Measurements from ENCODE around the gene ERCC6.

The ERCC6 gene

DNA sequence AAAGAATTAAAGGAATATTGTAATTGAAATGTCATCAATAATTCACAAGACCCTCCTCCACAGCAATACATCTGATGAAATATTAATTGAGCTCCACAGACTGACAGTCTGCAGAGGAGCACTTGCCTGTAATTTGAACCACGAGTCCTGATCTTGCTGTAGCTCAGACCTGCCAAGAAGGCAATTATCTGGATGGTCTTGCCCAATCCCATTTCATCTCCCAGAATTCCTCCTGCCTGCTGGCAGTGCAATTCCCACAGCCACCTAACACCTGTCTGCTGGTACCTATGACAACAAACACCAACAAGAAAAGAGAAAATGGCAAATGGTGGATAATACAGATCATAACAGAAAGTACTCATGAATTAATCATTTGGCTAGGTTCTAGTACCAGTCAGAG lies 38.5 kb downstream of the ERCC6 start:
- TF ChIP-seq, protein P1, sequence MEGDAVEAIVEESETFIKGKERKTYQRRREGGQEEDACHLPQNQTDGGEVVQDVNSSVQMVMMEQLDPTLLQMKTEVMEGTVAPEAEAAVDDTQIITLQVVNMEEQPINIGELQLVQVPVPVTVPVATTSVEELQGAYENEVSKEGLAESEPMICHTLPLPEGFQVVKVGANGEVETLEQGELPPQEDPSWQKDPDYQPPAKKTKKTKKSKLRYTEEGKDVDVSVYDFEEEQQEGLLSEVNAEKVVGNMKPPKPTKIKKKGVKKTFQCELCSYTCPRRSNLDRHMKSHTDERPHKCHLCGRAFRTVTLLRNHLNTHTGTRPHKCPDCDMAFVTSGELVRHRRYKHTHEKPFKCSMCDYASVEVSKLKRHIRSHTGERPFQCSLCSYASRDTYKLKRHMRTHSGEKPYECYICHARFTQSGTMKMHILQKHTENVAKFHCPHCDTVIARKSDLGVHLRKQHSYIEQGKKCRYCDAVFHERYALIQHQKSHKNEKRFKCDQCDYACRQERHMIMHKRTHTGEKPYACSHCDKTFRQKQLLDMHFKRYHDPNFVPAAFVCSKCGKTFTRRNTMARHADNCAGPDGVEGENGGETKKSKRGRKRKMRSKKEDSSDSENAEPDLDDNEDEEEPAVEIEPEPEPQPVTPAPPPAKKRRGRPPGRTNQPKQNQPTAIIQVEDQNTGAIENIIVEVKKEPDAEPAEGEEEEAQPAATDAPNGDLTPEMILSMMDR (IDR thresholded peaks at IDR 0.05; ENCODE audit: low read depth, low read length, poor library complexity, severe bottlenecking) = no peak
- TF ChIP-seq EZH2phosphoT487 (IDR thresholded peaks at IDR 0.05; ENCODE audit: borderline replicate concordance, low read length) = no peak
- Histone ChIP-seq H3K36me3 (ENCODE audit: control insufficient read depth, low read length) (peaks cover 6% of the 10 kb centered on the region), H3K9me2 (replicated peaks; ENCODE audit: control insufficient read depth, low read length) (no peaks in the 10 kb centered on the region), H3K4me1 (ENCODE audit: control insufficient read depth, low read length) (no peaks in the 10 kb centered on the region), H3K27me3 (ENCODE audit: control insufficient read depth, low read length) (no peaks in the 10 kb centered on the region), H4K20me1 (ENCODE audit: control insufficient read depth, insufficient read depth, low read depth, low read length) (no peaks in the 10 kb centered on the region), H3K9me3 (ENCODE audit: control insufficient read depth, insufficient read depth, low read length) (no peaks in the 10 kb centered on the region), H3K27ac (ENCODE audit: low read depth, low read length) (no peak overlapping the region), H3K79me2 (ENCODE audit: control insufficient read depth, low read length) (no peaks in the 10 kb centered on the region), H3K4me3 (ENCODE audit: low read length) (no peak overlapping the region), H3F3A (ENCODE audit: control insufficient read depth, insufficient read depth) (no peaks in the 10 kb centered on the region), H3K4me2 (ENCODE audit: low read length) (no peak overlapping the region)

DNA sequence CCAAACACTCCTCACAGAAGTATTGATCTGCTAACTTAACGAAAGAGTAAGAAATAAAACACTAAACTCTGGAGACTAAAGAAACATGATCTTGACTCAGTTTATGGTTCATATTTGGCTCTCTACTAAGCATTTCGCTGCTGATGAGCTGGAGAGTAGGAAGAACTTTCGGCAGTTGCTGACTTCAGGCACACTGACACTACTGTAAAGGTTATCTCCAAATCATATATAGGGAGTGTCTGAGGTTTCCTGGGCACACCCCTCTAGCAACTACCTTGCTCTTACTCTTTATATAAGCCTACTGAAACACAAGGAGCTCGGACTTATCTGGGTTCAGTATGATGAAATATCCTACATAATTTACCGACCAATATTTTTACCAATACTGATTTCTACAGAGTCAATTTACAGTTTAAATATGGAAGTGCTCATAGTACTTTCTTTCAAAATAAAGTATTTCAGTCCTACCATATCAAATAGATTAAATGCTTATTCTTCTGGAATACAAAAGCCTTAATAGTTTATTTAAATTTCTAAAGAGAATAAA lies 39.5 kb downstream of the ERCC6 start:
- H3K27me3 ChIP-seq (ENCODE audit: control insufficient read depth, low read length) = no peaks in the 10 kb centered on the region
- peaks cover 6% of the 10 kb centered on the region for H3K36me3 ChIP-seq (ENCODE audit: control insufficient read depth, low read length)
- H3K9me2 ChIP-seq (replicated peaks; ENCODE audit: control insufficient read depth, low read length) = no peaks in the 10 kb centered on the region
- no peaks in the 10 kb centered on the region for H3F3A ChIP-seq (ENCODE audit: control insufficient read depth, insufficient read depth)
- H3K4me1 ChIP-seq (ENCODE audit: control insufficient read depth, low read length) = no peaks in the 10 kb centered on the region
- no peak overlapping the region for H3K27ac ChIP-seq (ENCODE audit: low read depth, low read length)
- no peaks in the 10 kb centered on the region for H4K20me1 ChIP-seq (ENCODE audit: control insufficient read depth, insufficient read depth, low read depth, low read length)
- H3K9me3 ChIP-seq (ENCODE audit: control insufficient read depth, insufficient read depth, low read length) = no peaks in the 10 kb centered on the region
- no peaks in the 10 kb centered on the region for H3K79me2 ChIP-seq (ENCODE audit: control insufficient read depth, low read length)
- no peak overlapping the region for H3K4me2 ChIP-seq (ENCODE audit: low read length)
- TF ChIP-seq, protein P1 (IDR thresholded peaks at IDR 0.05; ENCODE audit: low read depth, low read length, poor library complexity, severe bottlenecking) = no peak
- TF ChIP-seq EZH2phosphoT487 (IDR thresholded peaks at IDR 0.05; ENCODE audit: borderline replicate concordance, low read length) = no peak
- no peak overlapping the region for H3K4me3 ChIP-seq (ENCODE audit: low read length)

DNA sequence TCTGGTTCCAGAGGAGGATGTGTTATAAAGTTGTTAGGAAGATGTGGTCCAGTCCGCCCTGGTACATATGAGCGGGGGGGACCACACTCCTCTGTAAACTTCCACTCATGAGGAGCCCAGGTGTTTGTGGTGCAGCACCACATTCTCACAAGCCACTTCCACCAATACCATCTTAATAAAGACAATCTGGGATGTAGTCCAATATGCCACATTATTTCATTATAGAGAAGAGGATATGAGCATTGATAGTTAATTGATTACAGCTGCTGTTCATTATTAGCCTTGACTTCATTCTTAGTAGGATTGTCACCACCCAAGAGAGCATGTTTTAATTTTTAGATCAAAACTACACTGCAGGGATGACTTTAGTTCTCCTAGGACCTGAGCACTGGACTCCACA lies 40.5 kb downstream of the ERCC6 start:
- no peak overlapping the region for H3K4me2 ChIP-seq (ENCODE audit: low read length)
- H4K20me1 ChIP-seq (ENCODE audit: control insufficient read depth, insufficient read depth, low read depth, low read length) = no peaks in the 10 kb centered on the region
- H3F3A ChIP-seq (ENCODE audit: control insufficient read depth, insufficient read depth) = no peaks in the 10 kb centered on the region
- H3K79me2 ChIP-seq (ENCODE audit: control insufficient read depth, low read length) = no peaks in the 10 kb centered on the region
- TF ChIP-seq, protein P1 (IDR thresholded peaks at IDR 0.05; ENCODE audit: low read depth, low read length, poor library complexity, severe bottlenecking) = no peak
- no peak for TF ChIP-seq EZH2phosphoT487 (IDR thresholded peaks at IDR 0.05; ENCODE audit: borderline replicate concordance, low read length)
- H3K27ac ChIP-seq (ENCODE audit: low read depth, low read length) = no peak overlapping the region
- H3K27me3 ChIP-seq (ENCODE audit: control insufficient read depth, low read length) = no peaks in the 10 kb centered on the region
- H3K36me3 ChIP-seq (ENCODE audit: control insufficient read depth, low read length) = peaks cover 6% of the 10 kb centered on the region
- H3K9me3 ChIP-seq (ENCODE audit: control insufficient read depth, insufficient read depth, low read length) = no peaks in the 10 kb centered on the region
- no peak overlapping the region for H3K4me3 ChIP-seq (ENCODE audit: low read length)
- H3K9me2 ChIP-seq (replicated peaks; ENCODE audit: control insufficient read depth, low read length) = no peaks in the 10 kb centered on the region
- no peaks in the 10 kb centered on the region for H3K4me1 ChIP-seq (ENCODE audit: control insufficient read depth, low read length)
